Mucosa of stomach (tissue), 1 donor: ENCODE results near the gene P2RX3.
"Not testable (repeated sequence)": the region's sequence is repeated elsewhere in the genome, so short reads cannot be mapped to it uniquely, and the experiment has no call there.

Source experiments
- H3K27me3 ChIP-seq: one replicate; pipeline ENCODE4 v1.7.0; 2013; ENCODE audit warnings: mild to moderate bottlenecking, low read length; ENCODE audit not compliant: control insufficient read depth, insufficient read depth
- H3K36me3 ChIP-seq: one replicate; pipeline ENCODE4 v1.7.0; 2013; ENCODE audit warnings: low read length; ENCODE audit not compliant: control insufficient read depth, insufficient read depth
- H3K4me1 ChIP-seq: one replicate; pipeline ENCODE4 v1.7.0; 2013; ENCODE audit warnings: mild to moderate bottlenecking, low read length; ENCODE audit not compliant: control insufficient read depth, insufficient read depth
- H3K4me3 ChIP-seq: one replicate; pipeline ENCODE4 v1.7.0; 2013; ENCODE audit warnings: low read length
- H3K9ac ChIP-seq: one replicate; pipeline ENCODE4 v1.7.0; 2013; ENCODE audit warnings: mild to moderate bottlenecking, low read length, moderate library complexity
- H3K9me3 ChIP-seq: one replicate; pipeline ENCODE4 v1.7.0; 2013; ENCODE audit warnings: mild to moderate bottlenecking, low read length, moderate library complexity; ENCODE audit not compliant: control insufficient read depth
- donor health status: Pancreatic carcinoma.

P2RX3 gene

GRCh38 chr11:57335343-57336110, 2.6 kb upstream of the P2RX3 start, which contains the start of gene SSRP1:
SSRP1 (minus strand) TSS chr11:57335892; CDS start chr11:57335121, 771 bp downstream.
- no peaks in the 10 kb centered on the region for H3K36me3 ChIP-seq
- no peaks in the 10 kb centered on the region for H3K9me3 ChIP-seq
- no peaks in the 10 kb centered on the region for H3K27me3 ChIP-seq
- peaks cover 4% of the 10 kb centered on the region for H3K4me1 ChIP-seq
- H3K4me3 ChIP-seq, result peak within 1 kb of the TSS; percentile 49
- peak within 1 kb of the TSS; percentile 59 for H3K9ac ChIP-seq

GRCh38 chr11:57336111-57336666, 2.0 kb upstream of the P2RX3 start:
- Histone ChIP-seq H3K9ac (peak overlapping the region; percentile 59), H3K27me3 (no peaks in the 10 kb centered on the region), H3K36me3 (no peaks in the 10 kb centered on the region), H3K9me3 (no peaks in the 10 kb centered on the region), H3K4me3 (peak overlapping the region; percentile 0), H3K4me1 (peaks cover 4% of the 10 kb centered on the region)

- not testable (repeated sequence) for H3K9ac ChIP-seq, H3K4me3 ChIP-seq, H3K27me3 ChIP-seq, H3K4me1 ChIP-seq, H3K9me3 ChIP-seq, H3K36me3 ChIP-seq
Measured at GRCh38 chr11:57336856-57337255, 1.3 kb upstream of the P2RX3 start.

DNA sequence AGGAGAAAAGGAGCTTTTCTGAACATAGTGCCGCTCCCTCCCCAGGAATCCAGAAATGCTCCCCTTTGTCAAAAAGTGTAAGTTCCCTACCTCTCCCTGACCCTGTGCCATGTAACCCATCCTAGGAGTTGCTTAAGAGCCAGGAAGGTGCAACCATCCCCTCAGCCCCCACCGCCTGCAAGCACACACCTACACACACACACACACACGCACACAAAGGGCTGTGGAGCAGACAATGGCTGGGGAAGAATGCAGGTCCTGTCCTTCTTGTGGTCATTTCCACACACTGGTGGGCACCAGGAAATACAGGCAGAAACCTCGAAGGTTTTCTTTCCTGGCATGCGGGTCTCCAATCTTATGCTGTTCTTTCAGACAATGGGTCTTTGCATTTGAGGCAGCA, 1.2 kb downstream of the P2RX3 start:
- no peaks in the 10 kb centered on the region for H3K9me3 ChIP-seq
- H3K27me3 ChIP-seq, result no peaks in the 10 kb centered on the region
- H3K9ac ChIP-seq, result no peak overlapping the region
- no peaks in the 10 kb centered on the region for H3K36me3 ChIP-seq
- peaks cover 4% of the 10 kb centered on the region for H3K4me1 ChIP-seq
- no peak overlapping the region for H3K4me3 ChIP-seq

DNA sequence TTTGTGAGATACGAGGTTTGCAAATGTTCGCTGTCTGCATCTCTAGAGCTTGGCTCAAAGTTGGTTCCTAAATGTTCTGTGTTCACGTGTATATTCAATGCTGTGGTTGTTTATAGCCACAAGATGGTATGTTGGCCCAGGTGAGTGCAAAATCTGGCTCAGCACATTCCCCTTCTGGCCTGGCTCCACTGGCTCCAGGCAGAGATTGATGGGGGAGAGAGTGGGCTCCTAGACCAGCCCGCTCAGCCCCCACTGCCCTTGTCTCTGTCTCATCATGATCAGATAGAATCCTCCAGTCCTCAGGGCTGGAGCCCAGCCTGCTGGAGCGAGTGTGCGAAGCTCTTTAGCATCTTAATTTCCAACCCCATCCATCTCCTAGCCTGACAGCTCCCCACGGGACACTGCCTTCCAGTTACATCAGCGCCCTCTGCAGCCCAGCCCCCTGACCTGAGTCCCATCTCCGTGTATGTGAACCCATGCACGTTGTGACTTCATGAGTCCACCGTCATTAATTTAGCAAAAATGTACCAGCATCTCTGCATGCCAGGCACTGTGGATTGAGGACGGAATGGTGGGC, 2.0 kb downstream of the P2RX3 start:
- Histone ChIP-seq H3K27me3 (no peaks in the 10 kb centered on the region), H3K4me3 (no peak overlapping the region)

GRCh38 chr11:57341250-57341808, 3.2 kb downstream of the P2RX3 start:
- H3K9ac ChIP-seq, result no peak overlapping the region
- no peak overlapping the region for H3K4me3 ChIP-seq
- no peaks in the 10 kb centered on the region for H3K9me3 ChIP-seq
- H3K27me3 ChIP-seq, result no peaks in the 10 kb centered on the region
- no peaks in the 10 kb centered on the region for H3K36me3 ChIP-seq
- H3K4me1 ChIP-seq, result no peaks in the 10 kb centered on the region

More for the DNA sequence above, 2.0 kb downstream of the P2RX3 start:
- H3K9ac ChIP-seq, result no peak overlapping the region
- H3K36me3 ChIP-seq, result no peaks in the 10 kb centered on the region
- no peaks in the 10 kb centered on the region for H3K9me3 ChIP-seq
- no peaks in the 10 kb centered on the region for H3K4me1 ChIP-seq

DNA sequence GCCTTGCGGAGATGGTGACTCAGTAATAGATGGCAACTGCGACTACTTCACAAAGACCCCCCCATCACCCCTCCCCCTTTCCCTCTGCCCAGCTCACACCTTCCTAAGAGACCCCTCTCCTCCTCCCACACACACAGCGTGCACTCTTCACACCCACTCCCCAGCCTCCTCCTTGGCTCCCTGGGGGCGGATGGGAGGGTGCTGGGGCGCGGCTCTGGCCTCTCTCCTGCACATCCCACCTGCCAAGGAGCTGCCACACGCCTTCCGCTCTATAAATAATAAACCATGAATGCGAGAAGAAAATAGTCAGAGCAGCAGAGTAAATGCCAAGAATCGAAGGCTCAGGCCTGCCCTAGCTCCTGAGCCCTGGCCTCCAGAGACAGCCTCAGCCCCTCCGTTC, 4.5 kb downstream of the P2RX3 start:
- no peaks in the 10 kb centered on the region for H3K27me3 ChIP-seq
- H3K36me3 ChIP-seq, result no peaks in the 10 kb centered on the region
- no peaks in the 10 kb centered on the region for H3K9me3 ChIP-seq
- no peaks in the 10 kb centered on the region for H3K4me1 ChIP-seq
- no peak overlapping the region for H3K4me3 ChIP-seq
- H3K9ac ChIP-seq, result no peak overlapping the region

GRCh38 chr11:57343825-57344224, 5.7 kb downstream of the P2RX3 start:
- H3K9me3 ChIP-seq, result no peaks in the 10 kb centered on the region
- no peaks in the 10 kb centered on the region for H3K36me3 ChIP-seq
- no peak overlapping the region for H3K4me3 ChIP-seq
- H3K9ac ChIP-seq, result no peak overlapping the region
- no peaks in the 10 kb centered on the region for H3K4me1 ChIP-seq
- no peaks in the 10 kb centered on the region for H3K27me3 ChIP-seq

DNA sequence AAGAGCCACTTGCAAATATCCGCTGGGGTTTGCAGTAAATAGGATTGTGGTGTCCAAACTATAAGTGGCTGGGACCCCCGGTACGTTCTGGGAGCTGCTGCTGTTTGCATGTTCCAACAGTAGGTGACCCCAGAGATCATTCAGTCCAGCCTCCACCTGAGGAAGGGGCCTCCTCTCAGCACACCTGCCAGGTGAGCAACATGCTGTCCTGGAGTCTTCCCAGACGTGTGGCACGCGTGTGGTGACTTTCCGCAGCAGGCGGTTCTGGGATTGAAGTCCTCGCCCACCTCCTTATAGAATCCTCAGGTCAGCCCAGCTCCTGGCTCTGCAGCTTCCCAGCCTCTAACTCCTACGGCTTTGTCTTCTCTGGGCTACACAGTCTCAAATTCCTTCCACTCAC, 6.7 kb downstream of the P2RX3 start:
- Histone ChIP-seq H3K9ac (no peak overlapping the region), H3K27me3 (no peaks in the 10 kb centered on the region)

DNA sequence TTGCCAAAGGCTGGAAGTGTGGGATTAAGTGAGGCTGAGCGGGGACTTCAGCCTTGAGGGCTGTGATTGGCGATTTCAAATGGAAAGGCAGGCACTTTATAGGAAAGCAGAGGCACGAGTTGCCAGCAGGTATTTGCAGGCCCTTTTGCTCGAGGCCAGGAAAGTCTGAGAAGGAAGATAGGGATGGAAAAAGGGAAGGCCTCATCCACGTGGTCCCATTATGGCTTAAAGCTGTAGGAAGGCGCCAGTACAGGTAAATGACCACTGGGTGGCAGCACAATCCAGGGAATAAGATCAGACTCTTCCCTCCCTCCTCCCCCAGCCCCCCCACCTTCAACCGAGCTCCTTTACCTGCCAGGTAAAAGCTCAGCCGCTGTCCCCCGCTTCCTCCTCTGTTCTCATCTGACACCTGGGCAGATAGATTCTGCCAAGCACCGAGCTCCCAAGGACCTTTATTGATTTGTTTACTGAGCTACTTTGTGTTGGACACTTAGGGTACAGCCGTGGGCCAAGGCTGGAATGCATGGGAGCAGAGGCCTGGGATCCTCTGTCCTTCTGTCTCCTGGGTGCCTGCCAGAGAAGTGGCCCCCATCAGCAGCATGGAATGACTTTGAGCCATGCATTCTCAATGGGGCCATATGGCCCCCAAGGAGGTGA, 7.5 kb downstream of the P2RX3 start:
- Histone ChIP-seq H3K9ac (no peak overlapping the region), H3K4me3 (no peak overlapping the region), H3K9me3 (no peaks in the 10 kb centered on the region), H3K36me3 (no peaks in the 10 kb centered on the region), H3K4me1 (no peaks in the 10 kb centered on the region), H3K27me3 (no peaks in the 10 kb centered on the region)

More for the DNA sequence above, 6.7 kb downstream of the P2RX3 start:
- Histone ChIP-seq H3K4me1 (no peaks in the 10 kb centered on the region), H3K4me3 (no peak overlapping the region), H3K36me3 (no peaks in the 10 kb centered on the region), H3K9me3 (no peaks in the 10 kb centered on the region)

DNA sequence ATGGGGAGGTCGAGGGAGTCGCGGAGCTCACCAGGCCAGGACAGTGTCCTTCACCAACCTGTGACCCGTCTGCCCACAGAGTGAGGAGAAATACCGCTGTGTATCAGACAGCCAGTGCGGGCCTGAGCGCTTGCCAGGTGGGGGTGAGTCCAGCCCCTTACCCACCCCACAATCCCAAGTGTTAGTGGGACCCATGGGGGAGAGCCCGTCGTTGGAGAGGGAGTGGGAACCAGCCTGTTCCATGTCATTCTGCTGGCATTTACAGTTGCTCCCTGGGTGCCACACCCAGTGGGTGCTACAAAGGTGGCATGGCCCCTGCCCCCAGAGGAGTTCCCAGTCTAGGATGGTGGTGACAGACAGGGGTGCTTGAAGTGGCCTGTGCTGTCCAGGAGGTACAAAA, 9.2 kb downstream of the P2RX3 start:
- Histone ChIP-seq H3K36me3 (no peaks in the 10 kb centered on the region), H3K27me3 (no peaks in the 10 kb centered on the region), H3K4me1 (no peaks in the 10 kb centered on the region), H3K4me3 (no peak overlapping the region), H3K9me3 (no peaks in the 10 kb centered on the region), H3K9ac (no peak overlapping the region)

GRCh38 chr11:57348052-57348451, 9.9 kb downstream of the P2RX3 start:
- H3K36me3 ChIP-seq, result no peaks in the 10 kb centered on the region
- no peaks in the 10 kb centered on the region for H3K27me3 ChIP-seq
- no peaks in the 10 kb centered on the region for H3K4me1 ChIP-seq
- no peak overlapping the region for H3K4me3 ChIP-seq
- H3K9ac ChIP-seq, result no peak overlapping the region
- H3K9me3 ChIP-seq, result no peaks in the 10 kb centered on the region
